Endothelial cell of umbilical vein (primary cell): ENCODE measurements around the gene RSPO3.

Source experiments
- CTCF ChIP-seq, 2 donors: IDR thresholded peaks; 1 replicate in 1 of 2; 2 replicates in 1 of 2; pipeline ENCODE4 v1.5.1; 2011; ENCODE audit warnings: low read length in 2 of 2, mild to moderate bottlenecking in 2 of 2, moderate library complexity in 2 of 2, control low read depth in 1 of 2, inconsistent platforms in 1 of 2, low read depth in 1 of 2; ENCODE audit not compliant: insufficient read depth in 1 of 2; ENCODE audit errors: extremely low read depth in 1 of 2
- EZH2 ChIP-seq: IDR thresholded peaks from 2 replicates; pipeline ENCODE4 v1.6.1; 2012; ENCODE audit warnings: borderline replicate concordance, low read depth, mild to moderate bottlenecking, moderate library complexity, low read length, inconsistent platforms; ENCODE audit not compliant: severe bottlenecking
- POLR2A ChIP-seq: IDR thresholded peaks from 2 replicates; pipeline ENCODE4 v1.6.1; 2012; ENCODE audit warnings: low read depth, mild to moderate bottlenecking, control low read depth, low read length
- POLR2AphosphoS5 ChIP-seq: IDR thresholded peaks from 2 replicates; pipeline ENCODE4 v1.6.1; 2012; ENCODE audit warnings: low read depth, mild to moderate bottlenecking, control low read depth, low read length, moderate library complexity; ENCODE audit not compliant: insufficient read depth
- TF ChIP-seq, protein P1 (sequence below): IDR thresholded peaks from 2 replicates; pipeline ENCODE4 v1.6.1; 2011; ENCODE audit not compliant: insufficient read depth, insufficient read length

DNA sequence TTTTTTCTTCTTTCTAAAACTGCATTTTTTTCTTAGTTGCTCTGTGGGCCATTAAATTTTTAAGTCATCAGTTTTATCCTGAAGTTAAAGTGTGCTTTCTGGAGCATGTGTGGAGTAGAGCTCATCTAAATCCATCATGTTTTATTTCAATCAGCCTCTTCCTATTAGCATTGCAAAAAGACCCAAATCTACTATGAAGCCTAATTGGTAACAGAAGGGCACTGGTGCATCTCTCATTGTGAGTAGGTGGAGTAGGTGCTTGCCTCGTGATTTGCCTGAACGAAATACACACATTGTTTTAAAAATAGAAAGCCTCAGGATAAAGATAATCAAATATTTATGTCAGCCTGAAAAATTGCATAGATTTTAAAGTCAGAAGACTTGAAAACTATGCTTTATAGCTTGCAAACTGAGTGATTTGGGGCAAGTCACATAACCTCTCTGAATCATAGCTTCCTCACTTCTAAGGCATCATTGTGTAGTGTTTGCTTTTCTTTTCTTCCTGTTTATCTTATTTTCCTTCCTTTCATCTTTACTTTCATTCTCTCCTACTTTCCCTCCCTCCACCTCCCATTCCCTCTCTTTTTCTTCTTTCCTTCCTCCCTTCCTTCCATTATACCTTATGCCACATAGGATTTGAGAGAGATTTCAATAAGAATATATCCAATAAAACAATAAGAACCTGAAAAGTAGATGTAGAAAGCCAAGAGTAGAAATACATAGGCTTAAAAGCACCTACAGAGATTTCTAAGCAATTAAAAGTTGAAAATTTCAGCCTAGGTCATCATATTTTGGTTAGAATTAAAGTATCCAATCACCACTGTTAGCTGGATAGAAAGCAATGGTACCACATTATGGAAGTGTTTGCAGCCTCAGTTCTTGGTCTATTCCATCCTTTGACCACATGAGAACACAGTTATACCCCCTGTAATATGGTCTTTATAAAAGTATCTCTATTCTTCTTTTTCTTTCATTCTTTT lies 98.6 kb downstream of the RSPO3 start:
- TF ChIP-seq POLR2A (no peak), POLR2AphosphoS5 (no peak), CTCF (IDR thresholded peaks at IDR 0.05; ENCODE audit: extremely low read depth in 1 of 2, insufficient read depth in 1 of 2, low read depth in 1 of 2, low read length in 2 of 2) (no peak), EZH2 (no peak)
- TF ChIP-seq, protein P1, sequence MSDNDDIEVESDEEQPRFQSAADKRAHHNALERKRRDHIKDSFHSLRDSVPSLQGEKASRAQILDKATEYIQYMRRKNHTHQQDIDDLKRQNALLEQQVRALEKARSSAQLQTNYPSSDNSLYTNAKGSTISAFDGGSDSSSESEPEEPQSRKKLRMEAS = no peak
